Activated CD8-positive, alpha-beta T cell treated with anti-CD3 and anti-CD28 coated beads, Interleukin-2, amount 10 ng/mL, durations not matched to agents 7 days and 5 days (primary cell): ENCODE results near the gene YPEL3. TPM values are rescaled to one million over a fixed set of nuclear protein-coding genes. Genes with fewer than 3 reads are reported as not detected.
A peak's percentile ranks its signal among the peaks of the same experiment; 100 is the strongest.
"Not testable (repeated sequence)": the region's sequence is repeated elsewhere in the genome, so short reads cannot be mapped to it uniquely, and the experiment has no call there.

ENCODE experiments used
- ATAC-seq: fragments of 150-1000 bp; cut with Tn5 transposase; one replicate; pipeline ENCODE4 v1.10.0; 2021; ENCODE audit warnings: moderate library complexity
- CTCF ChIA-PET: fragments of 350-600 bp; sonication (Branson Sonifier 250); formaldehyde crosslinking; loops from one replicate; lab custom pipeline; 2021; ENCODE audit warnings: antibody characterized with exemption; lab: Charles Lee
- POLR2A ChIA-PET: fragments of 350-600 bp; sonication (Branson Sonifier 250); formaldehyde crosslinking; loops from one replicate; lab custom pipeline; 2021; ENCODE audit warnings: antibody characterized with exemption; lab: Charles Lee
- DNase-seq: peaks from one replicate; pipeline ENCODE4 v3.0.0-alpha.2; 2020
- H3K27ac Mint-ChIP-seq: one replicate; pipeline ENCODE4 v1.8.0; 2021; ENCODE audit warnings: mild to moderate bottlenecking, mixed read lengths
- H3K27me3 Mint-ChIP-seq: one replicate; pipeline ENCODE4 v1.8.0; 2021; ENCODE audit warnings: low read depth, mixed read lengths
- H3K36me3 Mint-ChIP-seq: one replicate; pipeline ENCODE4 v1.8.0; 2021; ENCODE audit warnings: low read depth, mixed read lengths
- H3K4me1 Mint-ChIP-seq: one replicate; pipeline ENCODE4 v1.8.0; 2021; ENCODE audit warnings: low read depth, mixed read lengths
- H3K4me3 Mint-ChIP-seq: one replicate; pipeline ENCODE4 v1.8.0; 2021; ENCODE audit warnings: mild to moderate bottlenecking, mixed read lengths
- H3K9me3 Mint-ChIP-seq: one replicate; pipeline ENCODE4 v1.8.0; 2022; ENCODE audit warnings: mixed read lengths; ENCODE audit not compliant: insufficient read depth
- total RNA-seq, 2 experiments: library from RNA; stranded (reverse); gene quantifications; one replicate each; pipeline ENCODE4 v1.2.3, GENCODE V29; 2021

Gene YPEL3
- total RNA-seq, 2 experiments from 2014 or later, result 29.4 to 34.5 TPM

DNA sequence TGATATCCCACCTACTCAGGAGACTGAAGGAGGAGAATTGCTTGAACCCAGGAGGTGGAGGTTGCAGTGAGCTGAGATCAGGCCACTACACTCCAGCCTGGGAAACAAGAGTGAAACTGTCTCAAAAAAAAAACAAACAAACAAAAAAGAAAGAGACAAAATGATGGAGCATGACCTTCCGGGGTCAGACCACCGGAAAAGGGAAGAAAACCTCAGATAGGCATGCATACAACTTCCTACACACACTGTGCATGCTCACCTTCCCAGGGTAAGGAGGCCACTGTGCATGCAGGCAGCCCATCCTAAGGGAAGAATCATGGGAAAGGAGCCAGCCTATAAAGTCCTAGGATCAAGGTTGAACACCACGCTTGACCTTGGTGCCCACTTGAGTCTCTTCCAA is 36.6 kb upstream of the YPEL3 start:
- POLR2A ChIA-PET, result no interaction called here
- Mint-ChIP-seq H3K4me3 (no peak overlapping the region), H3K36me3 (peaks cover 19% of the 10 kb centered on the region), H3K4me1 (peaks cover 13% of the 10 kb centered on the region), H3K27me3 (no peaks in the 10 kb centered on the region), H3K9me3 (peaks cover 13% of the 10 kb centered on the region), H3K27ac (no peak overlapping the region)
- CTCF ChIA-PET, result no interaction called here
- ATAC-seq, result no peak
- DNase-seq, result no peak

DNA sequence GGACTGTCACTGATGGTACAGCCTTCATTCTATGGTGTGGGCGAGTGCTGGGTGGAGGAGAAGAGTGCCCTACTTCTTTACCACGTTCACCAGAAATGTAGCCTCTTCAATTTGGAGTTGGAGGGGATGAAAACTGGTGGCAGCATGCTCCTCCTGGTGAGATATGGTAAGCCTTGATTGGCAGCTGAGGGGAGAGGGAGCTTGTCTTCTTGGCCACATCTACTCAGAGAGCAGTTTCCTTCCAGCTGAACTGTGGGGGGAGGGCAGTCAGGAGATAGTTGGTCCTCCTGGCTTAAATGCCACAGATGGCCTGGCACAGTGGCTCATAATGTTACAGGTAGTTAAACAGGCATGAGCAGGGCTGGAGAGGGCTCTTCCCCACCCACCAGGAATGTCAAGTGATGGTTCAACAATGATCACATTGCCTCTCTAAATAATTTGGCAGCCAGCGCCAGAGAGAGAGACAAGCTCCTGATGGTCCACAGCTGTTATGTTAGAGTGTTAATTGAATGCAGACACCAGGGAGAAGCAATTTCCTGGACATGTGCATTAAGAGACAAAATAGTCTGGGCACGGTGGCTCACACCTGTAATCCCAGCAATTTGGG is 36.0 kb upstream of the YPEL3 start:
- peaks cover 13% of the 10 kb centered on the region for H3K9me3 Mint-ChIP-seq
- peaks cover 19% of the 10 kb centered on the region for H3K36me3 Mint-ChIP-seq
- peaks cover 13% of the 10 kb centered on the region for H3K4me1 Mint-ChIP-seq
- peak overlapping the region; percentile 43 for H3K27ac Mint-ChIP-seq
- no peak overlapping the region for H3K4me3 Mint-ChIP-seq
- no peaks in the 10 kb centered on the region for H3K27me3 Mint-ChIP-seq
- ATAC-seq, result no peak
- ChIA-PET CTCF (interaction anchor here (0.9 kb wide), 1 partner anchor 40 kb away, joined by 3 read pairs; no protein-coding TSS in a partner anchor), POLR2A (interaction anchor here (0.7 to 1.0 kb wide), 2 partner anchors 51 to 54 kb away, joined by 3 to 4 read pairs; partner anchors contain the start of gene CORO1A)
- DNase-seq, result no peak

DNA sequence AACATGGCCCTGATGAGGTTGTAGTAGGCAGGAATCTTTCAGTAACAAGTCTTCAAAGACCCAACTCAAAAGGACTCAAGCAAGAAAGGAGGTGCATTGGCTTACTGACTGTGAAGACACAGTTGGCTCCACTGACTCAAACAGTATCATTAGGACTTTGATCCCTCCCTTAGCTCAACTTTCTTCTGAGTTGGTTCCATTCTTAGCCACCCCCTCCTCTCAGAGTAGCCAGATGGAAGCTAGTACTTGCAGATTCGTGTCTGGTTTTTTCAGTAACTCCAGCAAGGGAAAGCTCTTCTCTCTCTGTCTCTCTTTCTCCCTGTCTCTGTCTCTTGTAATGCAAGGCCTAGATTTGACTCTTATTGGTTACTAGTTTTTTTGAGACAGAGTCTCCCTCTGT is 32.0 kb upstream of the YPEL3 start:
- ChIA-PET CTCF (interaction anchor here (1.3 to 1.9 kb wide), 3 partner anchors 12 to 35 kb away, joined by 3 to 7 read pairs (median 4); no protein-coding TSS in a partner anchor), POLR2A (interaction anchor here (0.5 to 1.1 kb wide), 2 partner anchors 47 to 55 kb away, joined by 3 to 5 read pairs; partner anchors contain the start of gene CORO1A)
- Mint-ChIP-seq H3K27me3 (no peaks in the 10 kb centered on the region), H3K4me3 (no peak overlapping the region), H3K4me1 (peaks cover 13% of the 10 kb centered on the region), H3K9me3 (peaks cover 6% of the 10 kb centered on the region), H3K36me3 (peaks cover 16% of the 10 kb centered on the region), H3K27ac (no peak overlapping the region)
- ATAC-seq (no peak), DNase-seq (no peak)

DNA sequence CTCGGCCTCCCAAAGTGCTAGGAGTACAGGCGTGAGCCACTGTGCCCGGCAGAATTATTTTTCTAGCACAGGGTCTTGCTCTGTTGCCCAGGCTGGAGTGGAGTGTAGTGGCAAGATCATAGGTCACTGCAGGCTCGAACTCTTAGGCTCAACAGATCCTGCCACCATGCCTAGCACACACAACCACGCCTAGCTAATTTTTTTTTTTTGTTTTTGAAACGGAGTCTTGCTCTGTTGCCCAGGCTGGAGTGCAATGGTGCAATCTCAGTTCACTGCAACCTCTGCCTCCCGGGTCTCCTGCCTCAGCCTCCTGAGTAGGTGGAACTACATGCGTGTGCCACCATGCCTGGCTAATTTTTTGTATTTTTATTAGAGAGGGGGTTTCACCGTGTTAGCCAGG is 29.7 kb upstream of the YPEL3 start:
- ATAC-seq, H3K27ac Mint-ChIP-seq, H3K27me3 Mint-ChIP-seq, CTCF ChIA-PET, H3K4me3 Mint-ChIP-seq, DNase-seq, H3K9me3 Mint-ChIP-seq: not testable (repeated sequence)
- POLR2A ChIA-PET, result interaction anchor here (2.8 kb wide), 1 partner anchor 57 kb away, joined by 13 read pairs; the partner anchor contains the start of gene CORO1A
- peaks cover 25% of the 10 kb centered on the region for H3K4me1 Mint-ChIP-seq
- H3K36me3 Mint-ChIP-seq, result peaks cover 13% of the 10 kb centered on the region

DNA sequence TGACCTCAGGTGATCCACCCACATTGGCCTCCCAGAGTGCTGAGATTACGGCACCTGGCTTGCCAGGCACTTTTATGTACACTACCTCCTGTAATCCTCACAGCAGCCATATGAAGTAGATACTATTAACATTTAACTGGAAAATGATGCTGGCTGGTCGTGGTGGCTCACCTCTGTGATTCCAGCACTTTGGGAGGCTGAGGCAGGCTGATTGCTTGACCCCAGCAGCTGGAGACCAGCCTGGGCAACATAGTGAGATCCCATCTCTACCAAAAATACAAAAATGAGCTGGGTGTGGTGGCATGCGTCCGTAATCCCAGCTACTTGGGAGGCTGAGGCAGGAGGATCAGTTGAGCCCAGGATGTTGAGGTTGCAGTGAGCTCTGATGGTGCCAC is 29.0 kb upstream of the YPEL3 start:
- ChIA-PET CTCF (no interaction called here), POLR2A (interaction anchor here (2.8 kb wide), 1 partner anchor 58 kb away, joined by 13 read pairs; the partner anchor contains the start of gene CORO1A)
- Mint-ChIP-seq H3K27me3 (no peaks in the 10 kb centered on the region), H3K36me3 (peaks cover 11% of the 10 kb centered on the region), H3K4me3 (no peak overlapping the region), H3K27ac (no peak overlapping the region), H3K9me3 (no peaks in the 10 kb centered on the region), H3K4me1 (peaks cover 28% of the 10 kb centered on the region)
- no peak for ATAC-seq
- DNase-seq, result no peak

DNA sequence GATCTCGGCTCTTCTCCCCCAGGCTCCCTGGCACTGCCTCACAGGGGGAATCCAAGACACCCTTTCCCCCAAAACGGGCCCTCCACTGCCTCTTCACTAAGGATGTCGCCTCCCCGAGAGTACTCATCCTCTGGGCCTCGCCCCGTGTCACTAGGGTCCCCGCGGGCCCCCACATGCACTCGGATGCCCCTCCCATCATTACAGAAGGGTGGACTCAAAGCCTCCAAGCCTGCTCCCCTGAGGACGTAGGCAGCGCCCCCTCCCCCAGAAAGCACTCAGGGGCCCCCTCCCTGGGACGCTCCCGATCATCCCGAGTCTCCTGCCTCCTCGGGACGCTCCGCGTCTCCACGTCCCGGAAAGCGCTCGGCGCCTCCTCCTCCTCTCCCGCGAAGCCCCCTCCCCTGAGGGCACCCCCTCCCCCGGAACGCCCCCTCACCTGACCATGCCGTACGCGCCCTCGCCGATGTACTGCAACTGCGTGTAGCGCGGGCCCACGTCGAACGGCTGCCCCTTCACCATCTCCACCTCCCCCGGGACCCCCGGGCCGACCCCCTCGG is 26.7 kb upstream of the YPEL3 start:
- H3K27ac Mint-ChIP-seq, result peak overlapping the region; percentile 83
- peaks cover 18% of the 10 kb centered on the region for H3K36me3 Mint-ChIP-seq
- no peaks in the 10 kb centered on the region for H3K27me3 Mint-ChIP-seq
- peak overlapping the region; percentile 86 for H3K4me3 Mint-ChIP-seq
- ATAC-seq (peak; percentile 40), DNase-seq (peak; percentile 37)
- CTCF ChIA-PET, result interaction anchor here (1.7 kb wide), 1 partner anchor 67 kb away, joined by 4 read pairs; no protein-coding TSS in a partner anchor
- POLR2A ChIA-PET, result interaction anchor here (3.0 kb wide), 1 partner anchor 62 kb away, joined by 23 read pairs; the partner anchor contains the start of gene CORO1A
- peaks cover 36% of the 10 kb centered on the region for H3K4me1 Mint-ChIP-seq
- H3K9me3 Mint-ChIP-seq, result no peaks in the 10 kb centered on the region

DNA sequence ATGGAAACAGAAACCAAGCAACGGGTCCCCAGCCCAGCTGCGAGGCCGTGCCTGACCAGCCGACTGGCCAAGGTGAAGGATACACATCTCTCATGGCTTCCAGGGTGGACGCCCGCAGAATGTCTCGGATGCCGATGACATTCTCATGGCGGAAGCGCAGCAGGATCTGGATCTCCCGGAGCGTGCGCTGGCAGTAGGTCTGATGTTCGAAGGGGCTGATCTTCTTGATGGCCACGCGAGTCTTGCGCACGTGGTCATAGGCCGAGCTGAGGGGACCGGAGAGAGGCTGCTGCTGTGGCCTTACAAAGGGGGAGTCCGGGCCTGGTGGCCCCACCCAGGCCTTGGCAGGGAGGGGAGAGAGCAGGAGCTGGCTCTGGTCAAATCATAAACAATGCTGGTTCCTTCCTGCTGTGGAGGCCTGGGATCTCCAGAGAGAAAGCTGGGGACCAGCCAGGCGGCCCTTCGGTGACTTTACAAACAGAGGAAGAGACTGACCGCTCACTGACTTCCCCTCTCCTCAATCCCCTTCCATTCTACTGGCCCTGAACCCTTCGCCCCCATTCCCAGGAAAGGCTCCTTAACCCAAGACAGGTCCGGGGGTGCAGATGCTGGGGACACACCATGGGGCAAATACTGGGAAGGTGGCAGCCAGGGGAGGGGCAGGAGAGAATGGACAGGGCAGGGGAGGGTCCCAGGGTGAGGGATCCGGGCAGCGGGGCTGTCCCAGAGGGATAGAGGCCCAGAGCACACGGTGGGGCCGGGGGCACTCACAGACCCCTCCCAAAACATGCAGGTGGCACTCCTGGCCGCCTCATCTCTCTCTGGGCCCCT is 25.9 kb upstream of the YPEL3 start:
- DNase-seq, result no peak
- H3K4me3 Mint-ChIP-seq, result peak overlapping the region; percentile 86
- H3K4me1 Mint-ChIP-seq, result peaks cover 36% of the 10 kb centered on the region
- no peaks in the 10 kb centered on the region for H3K27me3 Mint-ChIP-seq
- H3K27ac Mint-ChIP-seq, result peak overlapping the region; percentile 74
- no peaks in the 10 kb centered on the region for H3K9me3 Mint-ChIP-seq
- POLR2A ChIA-PET, result interaction anchor here (3.0 kb wide), 1 partner anchor 63 kb away, joined by 23 read pairs; the partner anchor contains the start of gene CORO1A
- ATAC-seq, result no peak
- H3K36me3 Mint-ChIP-seq, result peaks cover 20% of the 10 kb centered on the region
- CTCF ChIA-PET, result interaction anchor here (1.4 to 1.9 kb wide), 3 partner anchors 10 to 67 kb away, joined by 4 to 13 read pairs (median 4); no protein-coding TSS in a partner anchor

DNA sequence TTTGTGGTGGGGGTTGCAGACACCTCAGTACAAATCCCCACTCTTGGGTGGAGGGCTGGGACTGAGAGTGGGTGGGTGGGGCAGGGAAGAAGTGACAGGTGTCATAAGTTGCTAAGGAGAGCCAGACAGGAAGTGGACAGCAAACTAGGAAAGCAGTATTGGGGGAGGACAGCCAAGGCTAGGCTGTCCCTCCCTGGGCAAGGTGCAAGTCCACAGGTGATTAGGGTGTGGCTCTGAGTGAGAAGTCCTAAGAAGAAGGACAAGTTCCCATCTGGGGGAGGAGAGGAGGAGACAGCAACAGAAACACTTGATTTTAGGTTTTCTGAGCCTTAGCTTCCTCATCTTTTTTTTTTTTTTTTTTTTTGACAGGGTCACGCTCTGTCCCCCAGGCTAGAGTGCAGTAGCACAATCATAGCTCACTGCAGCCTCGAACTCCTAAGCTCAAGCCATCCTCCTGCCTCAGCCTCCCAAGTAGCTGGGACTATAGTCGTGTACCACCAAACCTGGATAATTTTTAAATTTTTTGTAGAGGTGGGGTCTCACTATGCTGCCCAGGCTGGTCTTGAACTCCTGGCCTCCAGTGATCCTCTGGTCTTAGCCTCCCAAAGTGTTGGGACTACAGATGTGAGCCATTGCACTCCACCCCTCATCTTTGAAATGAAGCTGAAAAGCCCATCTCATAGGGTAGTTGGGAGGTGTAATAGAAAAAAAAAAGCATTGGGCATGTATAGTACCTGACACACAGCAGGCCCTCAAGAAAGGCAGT is 24.5 kb upstream of the YPEL3 start:
- H3K4me1 Mint-ChIP-seq, result peaks cover 36% of the 10 kb centered on the region
- H3K27me3 Mint-ChIP-seq, result no peaks in the 10 kb centered on the region
- no peak for DNase-seq
- peaks cover 21% of the 10 kb centered on the region for H3K36me3 Mint-ChIP-seq
- POLR2A ChIA-PET, result interaction anchor here (3.0 kb wide), 1 partner anchor 64 kb away, joined by 23 read pairs; the partner anchor contains the start of gene CORO1A
- ATAC-seq, result no peak
- no peak overlapping the region for H3K4me3 Mint-ChIP-seq
- CTCF ChIA-PET, result interaction anchor here (1.4 to 1.9 kb wide), 4 partner anchors 9 to 65 kb away, joined by 4 to 13 read pairs (median 4); no protein-coding TSS in a partner anchor
- H3K9me3 Mint-ChIP-seq, result no peaks in the 10 kb centered on the region
- H3K27ac Mint-ChIP-seq, result peak overlapping the region; percentile 73

DNA sequence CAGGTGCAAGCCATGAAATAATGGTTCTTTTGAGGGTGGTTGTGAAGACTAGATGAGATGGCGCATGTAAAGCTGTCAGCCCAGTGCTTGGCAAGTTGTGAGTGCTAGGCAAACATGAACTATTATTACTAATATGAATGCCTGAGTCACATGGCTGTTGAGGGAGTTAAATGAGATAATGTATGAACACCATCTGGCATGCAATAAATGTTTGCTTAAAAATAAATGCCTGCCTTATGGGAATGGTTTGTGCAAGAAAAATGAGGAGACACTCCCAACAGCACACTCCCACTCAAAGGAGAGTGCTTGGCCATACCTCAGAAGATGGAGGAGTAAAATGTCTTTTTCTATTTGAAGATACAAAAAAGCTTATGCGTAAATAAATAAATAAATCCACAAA is 23.4 kb upstream of the YPEL3 start:
- H3K27ac Mint-ChIP-seq, result peak overlapping the region; percentile 73
- POLR2A ChIA-PET, result interaction anchor here (3.0 kb wide), 1 partner anchor 65 kb away, joined by 23 read pairs; the partner anchor contains the start of gene CORO1A
- CTCF ChIA-PET, result no interaction called here

DNA sequence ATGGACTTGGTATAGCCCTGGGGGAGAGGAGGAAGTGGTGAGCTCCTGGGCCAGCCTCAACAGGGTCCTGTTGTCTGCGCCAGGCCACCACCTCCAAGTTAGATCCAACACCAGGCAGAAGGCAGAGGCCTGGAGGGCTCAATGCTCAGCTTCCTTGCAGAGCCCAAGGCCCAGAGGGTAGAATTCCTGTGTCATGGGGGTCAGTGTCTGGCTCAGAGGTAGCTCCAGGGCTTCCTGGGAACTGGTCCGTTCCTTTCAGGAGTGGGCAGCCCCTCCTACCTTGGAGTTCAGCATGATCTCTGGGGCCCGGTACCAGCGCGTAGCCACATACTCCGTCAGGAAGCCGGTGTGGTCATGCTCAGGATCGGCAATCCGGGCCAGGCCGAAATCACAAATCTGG is 21.8 kb upstream of the YPEL3 start:
- ChIA-PET CTCF (interaction anchor here (0.9 to 2.0 kb wide), 3 partner anchors 17 to 291 kb away, joined by 3 to 4 read pairs (median 3); no protein-coding TSS in a partner anchor), POLR2A (interaction anchor here (3.6 kb wide), 1 partner anchor 67 kb away, joined by 23 read pairs; the partner anchor contains the start of gene CORO1A)
- no peak overlapping the region for H3K4me3 Mint-ChIP-seq
- ATAC-seq, result no peak
- H3K36me3 Mint-ChIP-seq, result peaks cover 21% of the 10 kb centered on the region
- no peaks in the 10 kb centered on the region for H3K9me3 Mint-ChIP-seq
- no peak for DNase-seq
- H3K27me3 Mint-ChIP-seq, result no peaks in the 10 kb centered on the region
- peaks cover 51% of the 10 kb centered on the region for H3K4me1 Mint-ChIP-seq
- H3K27ac Mint-ChIP-seq, result no peak overlapping the region

More for the DNA sequence above, 23.4 kb upstream of the YPEL3 start:
- H3K4me1 Mint-ChIP-seq, result peaks cover 45% of the 10 kb centered on the region
- DNase-seq, result no peak
- no peaks in the 10 kb centered on the region for H3K27me3 Mint-ChIP-seq
- no peaks in the 10 kb centered on the region for H3K9me3 Mint-ChIP-seq
- peaks cover 21% of the 10 kb centered on the region for H3K36me3 Mint-ChIP-seq
- ATAC-seq, result no peak
- H3K4me3 Mint-ChIP-seq, result no peak overlapping the region
